ENCODE data around the gene IL17B. TPM values are rescaled to one million over a fixed set of nuclear protein-coding genes. Genes with fewer than 3 reads are reported as not detected.

Gene IL17B
- total RNA-seq, 1 experiment from 2014 or later, result not detected

- Mint-ChIP-seq H3K36me3 (ENCODE audit: insufficient read depth, unreplicated experiment) (no peaks in the 10 kb centered on the region), H3K27me3 (ENCODE audit: insufficient read depth, unreplicated experiment) (no peaks in the 10 kb centered on the region), H3K4me1 (ENCODE audit: low read depth, unreplicated experiment) (no peaks in the 10 kb centered on the region), H3K27ac (ENCODE audit: unreplicated experiment) (no peak overlapping the region), H3K4me3 (ENCODE audit: unreplicated experiment) (no peak overlapping the region), H3K9me3 (ENCODE audit: unreplicated experiment) (no peaks in the 10 kb centered on the region)
- Histone ChIP-seq H3K4me3 (ENCODE audit: low read depth, low read length) (no peak overlapping the region), H3K4me1 (peaks cover 4% of the 10 kb centered on the region; the same call in 1 of the 2 replicates), H3K27me3 (replicated peaks; ENCODE audit: control insufficient read depth, insufficient read depth, low read length) (no peaks in the 10 kb centered on the region), H3K36me3 (ENCODE audit: control insufficient read depth, insufficient read depth, low read length) (no peaks in the 10 kb centered on the region), H3K9me3 (no peaks in the 10 kb centered on the region)
- intact Hi-C loops (cut with micrococcal nuclease; ENCODE audit: unreplicated experiment), result no loop called here
- no TSS peak for BruUV-seq (replicated peaks)
- CTCF ChIA-PET, result no interaction called here
- no peak for DNase-seq
- TF ChIP-seq CTCF (IDR thresholded peaks at IDR 0.05; ENCODE audit: insufficient read depth in 1 of 2, low read depth in 1 of 2, low read length in 1 of 2, severe bottlenecking in 1 of 2, unreplicated experiment in 1 of 2), result no peak
- POLR2A ChIA-PET, result no interaction called here
These were observed 15.7 kb downstream of the IL17B start for GRCh38 chr5:149363358-149363757.

- no peaks in the 10 kb centered on the region for H3K27me3 Mint-ChIP-seq (ENCODE audit: insufficient read depth, unreplicated experiment)
- no peak for TF ChIP-seq CTCF (IDR thresholded peaks at IDR 0.05; ENCODE audit: insufficient read depth in 1 of 2, low read depth in 1 of 2, low read length in 1 of 2, severe bottlenecking in 1 of 2, unreplicated experiment in 1 of 2)
These were observed 16.6 kb downstream of the IL17B start for GRCh38 chr5:149362541-149362940.

GRCh38 chr5:149360272-149360671 is 18.8 kb downstream of the IL17B start:
- Mint-ChIP-seq H3K27me3 (ENCODE audit: insufficient read depth, unreplicated experiment) (no peaks in the 10 kb centered on the region), H3K4me1 (ENCODE audit: low read depth, unreplicated experiment) (no peaks in the 10 kb centered on the region), H3K9me3 (ENCODE audit: unreplicated experiment) (no peaks in the 10 kb centered on the region), H3K27ac (ENCODE audit: unreplicated experiment) (no peak overlapping the region), H3K4me3 (ENCODE audit: unreplicated experiment) (no peak overlapping the region), H3K36me3 (ENCODE audit: insufficient read depth, unreplicated experiment) (peaks cover 3% of the 10 kb centered on the region)
- no peak for TF ChIP-seq CTCF (IDR thresholded peaks at IDR 0.05; ENCODE audit: insufficient read depth in 1 of 2, low read depth in 1 of 2, low read length in 1 of 2, severe bottlenecking in 1 of 2, unreplicated experiment in 1 of 2)
- H3K36me3 ChIP-seq (ENCODE audit: control insufficient read depth, insufficient read depth, low read length), result no peaks in the 10 kb centered on the region
- DNase-seq, result no peak
- POLR2A ChIA-PET, result no interaction called here
- H3K4me3 ChIP-seq (ENCODE audit: low read depth, low read length), result no peak overlapping the region
- H3K27me3 ChIP-seq (replicated peaks; ENCODE audit: control insufficient read depth, insufficient read depth, low read length), result no peaks in the 10 kb centered on the region
- CTCF ChIA-PET, result interaction anchor here (0.8 to 1.3 kb wide), 2 partner anchors 12 to 41 kb away, joined by 3 read pairs; no protein-coding TSS in a partner anchor
- BruUV-seq (replicated peaks), result no TSS peak
- intact Hi-C loops (cut with micrococcal nuclease; ENCODE audit: unreplicated experiment), result no loop called here
- H3K4me1 ChIP-seq, result peaks cover 6% of the 10 kb centered on the region
- no peaks in the 10 kb centered on the region for H3K9me3 ChIP-seq

More at GRCh38 chr5:149362541-149362940, 16.6 kb downstream of the IL17B start:
- no peak overlapping the region for H3K27ac Mint-ChIP-seq (ENCODE audit: unreplicated experiment)
- H3K27me3 ChIP-seq (replicated peaks; ENCODE audit: control insufficient read depth, insufficient read depth, low read length), result no peaks in the 10 kb centered on the region
- no peaks in the 10 kb centered on the region for H3K9me3 ChIP-seq
- H3K4me1 ChIP-seq, result peaks cover 4% of the 10 kb centered on the region; the same call in 1 of the 2 replicates
- DNase-seq, result no peak
- intact Hi-C loops (cut with micrococcal nuclease; ENCODE audit: unreplicated experiment), result no loop called here
- no TSS peak for BruUV-seq (replicated peaks)
- no peak overlapping the region for H3K4me3 Mint-ChIP-seq (ENCODE audit: unreplicated experiment)
- CTCF ChIA-PET, result no interaction called here
- H3K4me3 ChIP-seq (ENCODE audit: low read depth, low read length), result no peak overlapping the region
- H3K9me3 Mint-ChIP-seq (ENCODE audit: unreplicated experiment), result no peaks in the 10 kb centered on the region
- POLR2A ChIA-PET, result no interaction called here
- H3K4me1 Mint-ChIP-seq (ENCODE audit: low read depth, unreplicated experiment), result no peaks in the 10 kb centered on the region
- H3K36me3 ChIP-seq (ENCODE audit: control insufficient read depth, insufficient read depth, low read length), result no peaks in the 10 kb centered on the region
- H3K36me3 Mint-ChIP-seq (ENCODE audit: insufficient read depth, unreplicated experiment), result no peaks in the 10 kb centered on the region
